GM12874 (cell line): ENCODE results near the gene TRMT13.

Experiments used
- TF ChIP-seq, protein P1 (sequence below): IDR thresholded peaks from 2 replicates; pipeline ENCODE4 v1.5.1; 2011; ENCODE audit warnings: low read depth, mild to moderate bottlenecking, control low read depth, low read length, moderate library complexity; ENCODE audit not compliant: insufficient read depth

The TRMT13 gene

DNA sequence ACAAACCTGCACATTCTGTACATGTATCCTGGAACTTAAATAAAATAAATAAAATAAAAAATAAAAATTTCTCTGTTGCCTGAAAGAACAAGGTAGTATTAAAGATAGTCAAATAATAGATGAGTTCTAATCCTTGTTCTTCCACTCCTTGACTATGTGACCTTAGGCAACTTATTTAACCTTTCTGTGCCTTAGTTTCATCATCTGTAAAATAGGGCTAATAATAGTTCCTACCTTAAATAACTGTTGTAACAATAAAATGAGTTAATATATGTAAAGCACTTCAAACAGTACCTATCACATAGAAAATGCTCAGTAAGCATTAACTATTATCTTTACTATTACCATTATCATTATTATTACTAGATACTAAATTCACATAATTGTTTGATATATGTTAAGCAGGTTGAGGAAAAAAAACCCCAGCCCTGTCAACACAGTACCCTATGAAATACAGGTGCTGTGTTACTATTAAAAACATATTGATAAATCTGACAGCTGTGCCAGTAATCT, 23.4 kb upstream of the TRMT13 start:
- TF ChIP-seq, protein P1, sequence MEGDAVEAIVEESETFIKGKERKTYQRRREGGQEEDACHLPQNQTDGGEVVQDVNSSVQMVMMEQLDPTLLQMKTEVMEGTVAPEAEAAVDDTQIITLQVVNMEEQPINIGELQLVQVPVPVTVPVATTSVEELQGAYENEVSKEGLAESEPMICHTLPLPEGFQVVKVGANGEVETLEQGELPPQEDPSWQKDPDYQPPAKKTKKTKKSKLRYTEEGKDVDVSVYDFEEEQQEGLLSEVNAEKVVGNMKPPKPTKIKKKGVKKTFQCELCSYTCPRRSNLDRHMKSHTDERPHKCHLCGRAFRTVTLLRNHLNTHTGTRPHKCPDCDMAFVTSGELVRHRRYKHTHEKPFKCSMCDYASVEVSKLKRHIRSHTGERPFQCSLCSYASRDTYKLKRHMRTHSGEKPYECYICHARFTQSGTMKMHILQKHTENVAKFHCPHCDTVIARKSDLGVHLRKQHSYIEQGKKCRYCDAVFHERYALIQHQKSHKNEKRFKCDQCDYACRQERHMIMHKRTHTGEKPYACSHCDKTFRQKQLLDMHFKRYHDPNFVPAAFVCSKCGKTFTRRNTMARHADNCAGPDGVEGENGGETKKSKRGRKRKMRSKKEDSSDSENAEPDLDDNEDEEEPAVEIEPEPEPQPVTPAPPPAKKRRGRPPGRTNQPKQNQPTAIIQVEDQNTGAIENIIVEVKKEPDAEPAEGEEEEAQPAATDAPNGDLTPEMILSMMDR, result no peak

GRCh38 chr1:100115524-100115923, 17.4 kb upstream of the TRMT13 start:
- TF ChIP-seq, protein P1, result no peak

DNA sequence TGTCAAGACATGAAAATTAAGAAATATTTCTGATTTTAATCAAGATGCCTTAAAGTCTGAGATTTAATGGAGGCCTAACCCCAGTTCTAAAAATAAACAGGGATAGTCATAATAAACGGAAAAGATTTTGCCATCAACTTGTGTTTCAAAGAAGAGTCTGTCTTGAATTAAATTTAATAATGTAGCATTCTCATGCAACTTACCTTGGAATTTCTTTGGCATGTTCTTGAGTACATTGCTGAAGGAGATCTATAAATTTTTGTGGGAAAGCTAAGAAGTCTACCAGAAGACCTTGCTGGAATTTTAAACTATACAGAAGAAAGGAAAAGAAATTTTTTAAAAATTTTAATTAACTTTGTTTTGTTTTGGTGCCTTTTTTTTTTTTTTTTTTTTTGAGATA, 10.8 kb upstream of the TRMT13 start:
- TF ChIP-seq, protein P1, result no peak

DNA sequence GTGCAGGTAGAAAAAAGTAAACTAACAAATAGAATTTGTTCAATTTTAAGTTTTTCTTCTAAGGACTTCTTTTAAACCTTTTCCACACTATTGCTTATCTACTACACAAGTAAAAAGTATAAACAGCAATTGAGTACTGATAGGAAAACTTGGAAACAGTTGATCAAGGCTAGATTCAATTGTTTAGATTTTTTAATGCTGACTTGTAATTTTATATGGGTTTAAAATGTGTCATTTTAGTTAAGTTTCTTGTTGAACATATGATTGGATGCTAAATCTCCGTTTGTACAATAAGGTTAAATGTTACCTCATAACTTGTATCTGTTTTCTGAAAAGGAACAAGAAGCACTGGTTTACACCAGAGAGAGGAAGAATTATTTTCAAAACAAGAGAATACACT, 5.7 kb upstream of the TRMT13 start:
- TF ChIP-seq, protein P1, result no peak

DNA sequence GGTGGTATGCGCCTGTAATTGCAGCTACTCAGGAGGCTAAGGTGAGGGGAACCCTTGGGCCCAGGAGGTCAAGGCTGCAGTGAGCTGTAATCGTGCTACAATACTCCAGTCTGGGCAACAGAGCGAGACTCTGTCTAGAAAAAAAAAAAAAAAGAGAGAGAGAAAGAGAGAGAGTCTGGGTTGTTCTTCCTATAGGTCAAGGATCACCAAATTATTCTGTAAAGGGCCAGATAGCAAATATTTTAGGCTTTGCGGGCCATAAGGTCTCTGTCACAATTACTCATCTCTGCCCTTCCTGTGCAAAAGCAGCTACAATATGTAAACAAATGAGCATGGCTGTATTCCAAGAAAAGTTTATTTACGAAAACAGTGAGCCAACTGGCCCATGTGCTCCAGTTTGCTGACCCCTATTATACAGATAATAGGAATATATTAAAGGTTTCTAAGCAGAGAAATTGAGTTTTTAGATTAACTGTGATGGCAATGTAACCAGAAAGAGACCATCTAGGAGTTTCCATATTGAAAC, 2.3 kb upstream of the TRMT13 start:
- TF ChIP-seq, protein P1, result no peak

DNA sequence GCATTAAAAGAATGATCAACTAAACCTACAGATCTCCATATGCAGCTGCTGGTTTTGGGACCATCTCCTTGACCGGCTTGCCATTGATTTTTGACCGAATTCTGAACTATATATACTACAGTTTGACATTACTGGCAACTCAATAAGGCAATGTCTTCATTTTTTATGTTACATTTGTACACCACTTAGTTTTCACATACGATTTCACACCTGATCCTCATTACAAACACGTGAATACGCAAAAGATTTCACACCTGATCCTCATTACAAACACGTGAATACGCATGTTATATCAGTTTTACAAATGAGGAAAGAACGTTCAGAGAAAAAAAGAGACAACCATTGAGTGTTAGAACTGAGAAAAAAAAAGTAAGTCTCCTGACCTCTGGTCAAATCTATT, 1.3 kb upstream of the TRMT13 start:
- TF ChIP-seq, protein P1, result no peak

DNA sequence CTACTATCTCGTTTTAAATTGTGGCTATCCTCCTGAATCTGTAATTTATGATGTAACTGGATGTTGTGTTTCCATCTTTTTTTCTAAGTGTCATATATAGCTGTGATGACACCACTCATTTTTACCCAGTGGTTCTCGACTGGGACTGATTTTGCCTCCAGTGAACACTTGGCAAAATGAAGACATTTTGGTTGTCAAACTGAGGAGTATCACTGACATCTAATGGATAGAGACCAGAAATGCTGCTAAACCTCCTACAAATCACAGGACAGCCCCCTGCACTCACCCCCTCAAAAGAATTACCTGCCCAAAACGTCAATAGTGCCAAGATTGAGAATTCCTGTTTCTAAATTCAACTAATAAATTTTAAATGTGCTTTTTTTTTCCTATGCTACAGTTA, 1.9 kb downstream of the TRMT13 start:
- TF ChIP-seq, protein P1, result no peak
